AG09309 (cell line): Measurements from ENCODE around the gene SPAG17.

Source experiments
- DNase-seq: peaks from one replicate; pipeline ENCODE4 v3.0.0-alpha.2; 2010; ENCODE audit warnings: low read depth
- H3K4me3 ChIP-seq: 2 replicates; pipeline ENCODE4 v1.5.1; 2011; ENCODE audit warnings: mild to moderate bottlenecking, low read depth, low read length, moderate library complexity; ENCODE audit not compliant: control insufficient read depth
- CTCF ChIP-seq: IDR thresholded peaks from 2 replicates; pipeline ENCODE4 v1.5.1; 2011; ENCODE audit warnings: mild to moderate bottlenecking, low read depth, low read length, inconsistent platforms; ENCODE audit not compliant: insufficient read depth, control insufficient read depth; ENCODE audit errors: missing control alignments

Gene SPAG17

GRCh38 chr1:118012515-118013124 lies 172.4 kb downstream of the SPAG17 start:
- H3K4me3 ChIP-seq: no peak overlapping the region
- no peak for DNase-seq
- TF ChIP-seq CTCF: no peak

- TF ChIP-seq CTCF: no peak
- no peak overlapping the region for H3K4me3 ChIP-seq
- DNase-seq: no peak
Observed at GRCh38 chr1:118008011-118008410, 177.0 kb downstream of the SPAG17 start.

- TF ChIP-seq CTCF: no peak
- H3K4me3 ChIP-seq: no peak overlapping the region
- no peak for DNase-seq
Observed at GRCh38 chr1:118007391-118007790, 177.6 kb downstream of the SPAG17 start.

- H3K4me3 ChIP-seq: no peak overlapping the region
- no peak for DNase-seq
- no peak for TF ChIP-seq CTCF
Observed at GRCh38 chr1:118004312-118004711, 180.7 kb downstream of the SPAG17 start.

GRCh38 chr1:117985973-117986372 lies 199.1 kb downstream of the SPAG17 start:
- no peak for DNase-seq
- TF ChIP-seq CTCF: no peak
- H3K4me3 ChIP-seq: no peak overlapping the region

- no peak overlapping the region for H3K4me3 ChIP-seq
- no peak for DNase-seq
- no peak for TF ChIP-seq CTCF
Observed at GRCh38 chr1:117985239-117985638, 199.8 kb downstream of the SPAG17 start.
